HG03571 (cell line): ENCODE measurements around the gene NGRN.
A peak's percentile ranks its signal among the peaks of the same experiment; 100 is the strongest.

Experiments
- ATAC-seq: cut with Tn5 transposase; IDR thresholded peaks from one replicate; pipeline ENCODE4 v1.9.1; 2021; ENCODE audit not compliant: unreplicated experiment

Gene NGRN

GRCh38 chr15:90315278-90315982 lies 50.0 kb downstream of the NGRN start:
- ATAC-seq = no peak

- ATAC-seq = no peak
These were observed 50.7 kb downstream of the NGRN start for GRCh38 chr15:90316139-90316538.

GRCh38 chr15:90318591-90318990 lies 53.1 kb downstream of the NGRN start:
- ATAC-seq = no peak

- peak; percentile 80 for ATAC-seq
These were observed 54.8 kb downstream of the NGRN start for GRCh38 chr15:90320062-90320884.

- no peak for ATAC-seq
These were observed 55.4 kb downstream of the NGRN start for GRCh38 chr15:90320885-90321278.
